T-helper 22 cell (primary cell): Measurements from ENCODE around the gene OR5H14.

Experiments used
- DNase-seq: peaks from one replicate; pipeline ENCODE4 v3.0.0-alpha.2; 2020; ENCODE audit warnings: low read depth

OR5H14 gene

GRCh38 chr3:98199020-98199419 lies 51.7 kb downstream of the OR5H14 start:
- DNase-seq = no peak
